GM19043 (cell line): ENCODE results near the gene OR8U1.
"Not testable (repeated sequence)": the region's sequence is repeated elsewhere in the genome, so short reads cannot be mapped to it uniquely, and the experiment has no call there.

Experiments
- ATAC-seq: cut with Tn5 transposase; IDR thresholded peaks from one replicate; pipeline ENCODE4 v1.9.1; 2021; ENCODE audit warnings: low read depth; ENCODE audit not compliant: unreplicated experiment

The OR8U1 gene

GRCh38 chr11:56375324-56375723 lies at the start of gene OR8U1:
Gene OR8U1, plus strand, starts transcription at chr11:56375624. Its CDS starts 0 bp downstream, at chr11:56375624.
- no peak for ATAC-seq

GRCh38 chr11:56331861-56332491 lies 43.4 kb upstream of the OR8U1 start:
- ATAC-seq, result no peak

DNA sequence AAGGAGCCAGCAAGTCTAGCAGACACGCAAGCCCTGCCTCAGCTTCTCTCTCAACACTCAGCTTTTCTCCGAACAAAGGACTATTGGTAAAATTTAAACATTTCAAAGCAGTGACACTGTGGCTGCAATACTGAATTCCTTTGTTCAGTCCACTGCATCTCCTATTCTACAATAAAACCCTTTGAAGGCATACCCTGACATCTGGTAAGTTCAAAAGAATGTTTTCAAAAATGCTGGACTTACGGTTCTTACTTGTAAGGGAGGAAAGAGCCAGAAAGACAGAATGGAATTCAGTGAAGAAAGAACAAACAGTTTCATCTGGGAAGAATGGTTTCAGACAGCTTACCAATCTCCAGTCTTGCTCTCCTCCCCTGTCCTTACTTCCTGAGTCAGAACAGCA lies 42.3 kb upstream of the OR8U1 start:
- ATAC-seq, result no peak

DNA sequence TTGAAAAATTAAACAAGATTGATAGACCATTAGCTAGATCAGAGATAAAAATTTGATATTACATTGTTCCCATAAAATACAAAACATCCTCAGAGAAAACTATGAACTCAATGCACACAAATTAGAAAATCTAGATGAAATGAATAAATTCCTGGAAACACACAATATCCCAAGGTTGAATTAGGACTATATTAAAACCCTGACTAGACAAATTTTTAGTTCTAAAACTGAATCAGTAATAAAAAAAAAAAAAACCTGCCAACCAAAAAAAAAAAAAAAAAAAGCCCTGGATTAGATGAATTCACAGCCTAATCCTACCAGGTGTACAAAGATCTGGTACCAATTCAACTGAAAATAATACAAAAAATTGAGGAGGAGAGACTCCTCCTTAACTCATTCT lies 35.1 kb upstream of the OR8U1 start:
- no peak for ATAC-seq

- ATAC-seq, result no peak
Observed at GRCh38 chr11:56345739-56346138, 29.7 kb upstream of the OR8U1 start, which contains the start of gene OR8K1. Gene OR8K1, plus strand, starts transcription at chr11:56346039. Its CDS starts 0 bp downstream, at chr11:56346039.

DNA sequence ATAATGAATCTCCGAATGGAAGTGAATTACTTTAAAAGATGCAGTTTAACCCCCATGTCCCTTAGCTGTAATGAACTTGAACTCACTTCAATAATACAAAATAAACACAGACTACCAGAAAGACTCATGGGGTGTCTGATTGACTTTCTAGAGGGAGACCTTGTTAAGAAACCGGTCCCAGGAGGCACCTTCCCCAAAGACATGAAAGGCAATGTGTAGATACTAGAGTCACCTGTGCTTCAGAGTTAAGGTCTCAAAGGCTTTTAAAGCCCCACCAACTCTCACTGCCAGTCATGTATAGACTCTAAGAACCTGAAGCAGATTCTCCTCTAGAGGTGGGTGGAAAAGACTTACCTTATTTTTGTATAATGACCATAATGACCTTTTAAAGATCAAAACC lies 21.4 kb upstream of the OR8U1 start, which contains the start of gene OR8J1:
OR8J1 (plus strand) TSS at position 301 of the 400 bp plus-strand sequence. CDS start 5,956 bp downstream, outside the sequence.
- no peak for ATAC-seq

DNA sequence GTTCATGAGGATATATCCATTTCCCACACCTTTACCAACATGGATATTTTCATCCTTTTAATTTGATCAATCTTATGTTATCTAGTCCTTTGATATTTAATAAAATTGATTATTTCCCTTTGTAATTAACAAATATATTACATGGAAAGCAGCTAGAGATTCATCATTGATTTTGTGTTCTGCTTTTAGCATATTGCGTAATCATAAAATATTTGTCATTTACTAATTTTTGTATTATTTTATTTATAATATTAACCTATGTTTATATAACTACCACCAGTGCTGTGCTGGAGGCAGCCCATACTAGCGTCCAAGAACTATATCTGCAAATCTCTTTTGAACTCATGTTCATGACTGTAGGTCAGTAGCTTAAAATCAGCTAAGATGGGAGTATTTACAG lies 4.7 kb downstream of the OR8U1 start:
- no peak for ATAC-seq

DNA sequence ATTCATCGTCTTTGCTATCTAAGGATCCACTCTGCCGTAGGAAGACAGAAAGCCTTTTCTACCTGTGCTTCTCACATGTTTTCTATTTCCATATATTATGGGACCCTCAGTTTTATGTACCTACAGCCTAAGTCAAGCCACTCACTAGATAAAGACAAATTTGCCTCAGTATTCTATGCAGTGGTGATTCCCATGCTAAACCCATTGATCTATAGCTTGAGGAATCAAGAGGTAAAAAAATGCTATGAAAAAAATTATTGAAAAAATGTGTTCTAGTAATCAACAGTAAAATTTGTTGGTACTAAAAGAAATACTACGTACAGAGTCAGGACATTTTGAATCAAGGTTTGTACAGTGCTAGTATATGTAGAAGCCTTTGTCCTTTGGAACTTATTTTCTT lies 19.0 kb downstream of the OR8U1 start:
- ATAC-seq, result no peak

GRCh38 chr11:56396047-56396446 lies 20.6 kb downstream of the OR8U1 start:
- no peak for ATAC-seq

GRCh38 chr11:56401858-56402461 lies 26.5 kb downstream of the OR8U1 start:
- not testable (repeated sequence) for ATAC-seq

DNA sequence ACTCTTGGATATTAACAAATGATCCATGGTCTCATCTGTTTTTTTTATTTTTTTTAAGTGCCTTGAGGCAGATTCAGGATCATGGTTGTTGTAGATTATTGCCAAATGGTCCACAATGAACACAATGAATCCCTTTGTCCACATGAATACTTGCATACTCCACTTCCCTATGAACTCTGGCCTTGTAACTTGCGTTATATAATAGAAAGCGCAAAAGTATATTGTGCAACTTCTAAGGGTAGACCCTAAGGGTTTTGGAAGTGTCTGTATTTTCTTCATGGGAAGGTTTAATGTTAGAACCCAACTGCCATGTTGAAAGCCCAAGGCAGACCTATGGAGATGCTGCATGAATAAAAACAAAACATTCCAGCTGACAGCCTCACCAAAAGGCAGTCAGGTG lies 29.0 kb downstream of the OR8U1 start:
- ATAC-seq, result no peak

GRCh38 chr11:56410801-56411200 lies 35.4 kb downstream of the OR8U1 start:
- no peak for ATAC-seq

DNA sequence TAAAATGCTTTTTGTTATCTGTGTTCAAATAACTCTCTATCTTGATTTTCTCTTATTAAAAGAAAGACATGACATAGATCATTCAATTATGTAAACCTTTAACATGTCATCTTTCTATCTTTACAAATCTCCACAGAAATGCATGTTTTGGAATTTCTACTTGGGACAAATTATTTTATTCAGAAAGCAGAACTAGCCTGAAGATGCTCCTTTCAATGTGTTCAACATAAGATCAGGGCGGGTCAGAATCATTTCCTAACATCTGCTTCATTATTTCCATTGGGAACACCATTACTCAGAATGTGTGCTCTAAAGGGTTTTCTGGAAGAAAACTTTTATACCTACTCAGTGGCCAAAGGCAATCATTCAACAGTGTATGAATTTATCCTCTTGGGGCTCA lies 37.0 kb downstream of the OR8U1 start, which contains the start of gene OR5AL1:
OR5AL1 (plus strand) TSS at position 301 of the 400 bp plus-strand sequence.
- ATAC-seq, result no peak
